Measurements from ENCODE around the gene SPACA9.

DNA sequence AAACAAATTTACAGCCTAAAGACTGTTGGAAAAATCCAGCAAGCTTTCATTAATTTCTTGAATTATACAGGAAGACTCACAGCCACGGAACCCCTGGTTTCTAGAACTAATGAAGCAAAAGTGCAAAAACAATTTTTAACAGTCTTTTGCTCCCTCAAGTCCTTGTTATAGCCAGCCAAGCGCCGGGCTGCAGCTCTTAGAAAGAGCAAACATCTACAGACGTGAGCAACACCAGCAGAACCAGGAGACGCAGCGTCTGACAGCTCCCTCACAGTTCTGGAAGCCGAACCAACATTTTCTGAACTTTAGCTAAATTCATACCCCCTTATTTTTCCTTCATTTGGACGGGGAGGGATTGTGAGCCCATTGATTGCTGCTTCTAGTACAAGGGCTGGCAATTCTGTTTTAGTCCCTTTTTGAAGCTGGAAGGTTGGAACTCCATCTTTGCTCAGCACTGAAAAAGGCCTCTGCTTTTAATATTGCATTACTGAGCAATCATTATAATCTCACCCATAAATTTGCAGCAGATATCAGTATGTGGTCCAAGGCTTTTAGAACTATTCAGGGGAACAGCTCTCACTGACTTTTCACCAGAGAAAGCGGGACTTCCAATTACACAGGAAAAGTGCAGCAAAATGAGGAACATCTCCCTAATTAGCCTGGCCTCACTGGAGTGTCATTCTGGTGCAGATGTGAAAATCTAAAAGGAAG lies 46.4 kb upstream of the SPACA9 start:
- TF ChIP-seq, protein P1, sequence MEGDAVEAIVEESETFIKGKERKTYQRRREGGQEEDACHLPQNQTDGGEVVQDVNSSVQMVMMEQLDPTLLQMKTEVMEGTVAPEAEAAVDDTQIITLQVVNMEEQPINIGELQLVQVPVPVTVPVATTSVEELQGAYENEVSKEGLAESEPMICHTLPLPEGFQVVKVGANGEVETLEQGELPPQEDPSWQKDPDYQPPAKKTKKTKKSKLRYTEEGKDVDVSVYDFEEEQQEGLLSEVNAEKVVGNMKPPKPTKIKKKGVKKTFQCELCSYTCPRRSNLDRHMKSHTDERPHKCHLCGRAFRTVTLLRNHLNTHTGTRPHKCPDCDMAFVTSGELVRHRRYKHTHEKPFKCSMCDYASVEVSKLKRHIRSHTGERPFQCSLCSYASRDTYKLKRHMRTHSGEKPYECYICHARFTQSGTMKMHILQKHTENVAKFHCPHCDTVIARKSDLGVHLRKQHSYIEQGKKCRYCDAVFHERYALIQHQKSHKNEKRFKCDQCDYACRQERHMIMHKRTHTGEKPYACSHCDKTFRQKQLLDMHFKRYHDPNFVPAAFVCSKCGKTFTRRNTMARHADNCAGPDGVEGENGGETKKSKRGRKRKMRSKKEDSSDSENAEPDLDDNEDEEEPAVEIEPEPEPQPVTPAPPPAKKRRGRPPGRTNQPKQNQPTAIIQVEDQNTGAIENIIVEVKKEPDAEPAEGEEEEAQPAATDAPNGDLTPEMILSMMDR (IDR thresholded peaks at IDR 0.05) = no peak
- TF ChIP-seq POLR2A (IDR thresholded peaks at IDR 0.05) = no peak
